Activated B cell treated with CpG ODN at 0.5 μM for 24 hours (primary cell): Measurements from ENCODE around the gene IGFBP7. TPM values are rescaled to one million over a fixed set of nuclear protein-coding genes. Genes with fewer than 3 reads are reported as not detected.

Experiments
- ATAC-seq: fragments of 200-7000 bp; cut with Tn5 transposase; one replicate; pipeline ENCODE4 v1.10.0; 2021; ENCODE audit warnings: low read depth, mild to moderate bottlenecking, moderate library complexity
- CTCF ChIA-PET: fragments of 350-600 bp; sonication (Branson Sonifier 250); formaldehyde crosslinking; loops from one replicate; lab custom pipeline; 2021; ENCODE audit warnings: antibody characterized with exemption; lab: Charles Lee
- POLR2A ChIA-PET: fragments of 350-600 bp; sonication (Branson Sonifier 250); formaldehyde crosslinking; loops from one replicate; lab custom pipeline; 2021; ENCODE audit warnings: antibody characterized with exemption; lab: Charles Lee
- DNase-seq: peaks from one replicate; pipeline ENCODE4 v3.0.0; 2022
- H3K27ac Mint-ChIP-seq: one replicate; pipeline ENCODE4 v1.8.0; 2020; ENCODE audit warnings: mixed read lengths
- H3K27me3 Mint-ChIP-seq: one replicate; pipeline ENCODE4 v1.8.0; 2021; ENCODE audit warnings: mixed read lengths
- H3K36me3 Mint-ChIP-seq: one replicate; pipeline ENCODE4 v1.8.0; 2021; ENCODE audit warnings: low read depth, mixed read lengths
- H3K4me1 Mint-ChIP-seq: one replicate; pipeline ENCODE4 v1.8.0; 2021; ENCODE audit warnings: mixed read lengths
- H3K4me3 Mint-ChIP-seq: one replicate; pipeline ENCODE4 v1.8.0; 2020; ENCODE audit warnings: mild to moderate bottlenecking, mixed read lengths
- H3K9me3 Mint-ChIP-seq: one replicate; pipeline ENCODE4 v1.8.0; 2020; ENCODE audit warnings: mixed read lengths
- CTCF ChIP-seq: fragments of 200-600 bp; IDR thresholded peaks from one replicate; pipeline ENCODE4 v1.8.0; 2022; ENCODE audit warnings: antibody characterized with exemption, mild to moderate bottlenecking
- intact Hi-C: fragments of 100-400 bp; cut with micrococcal nuclease; formaldehyde crosslinking; loops from one replicate; pipeline ENCODE4 v1.15.1; 2024
- total RNA-seq: library from RNA; stranded (reverse); gene quantifications from 2 replicates; pipeline ENCODE4 v1.2.3, GENCODE V29; 2022

Gene IGFBP7
- total RNA-seq, 1 donor from 2014 or later: not detected

DNA sequence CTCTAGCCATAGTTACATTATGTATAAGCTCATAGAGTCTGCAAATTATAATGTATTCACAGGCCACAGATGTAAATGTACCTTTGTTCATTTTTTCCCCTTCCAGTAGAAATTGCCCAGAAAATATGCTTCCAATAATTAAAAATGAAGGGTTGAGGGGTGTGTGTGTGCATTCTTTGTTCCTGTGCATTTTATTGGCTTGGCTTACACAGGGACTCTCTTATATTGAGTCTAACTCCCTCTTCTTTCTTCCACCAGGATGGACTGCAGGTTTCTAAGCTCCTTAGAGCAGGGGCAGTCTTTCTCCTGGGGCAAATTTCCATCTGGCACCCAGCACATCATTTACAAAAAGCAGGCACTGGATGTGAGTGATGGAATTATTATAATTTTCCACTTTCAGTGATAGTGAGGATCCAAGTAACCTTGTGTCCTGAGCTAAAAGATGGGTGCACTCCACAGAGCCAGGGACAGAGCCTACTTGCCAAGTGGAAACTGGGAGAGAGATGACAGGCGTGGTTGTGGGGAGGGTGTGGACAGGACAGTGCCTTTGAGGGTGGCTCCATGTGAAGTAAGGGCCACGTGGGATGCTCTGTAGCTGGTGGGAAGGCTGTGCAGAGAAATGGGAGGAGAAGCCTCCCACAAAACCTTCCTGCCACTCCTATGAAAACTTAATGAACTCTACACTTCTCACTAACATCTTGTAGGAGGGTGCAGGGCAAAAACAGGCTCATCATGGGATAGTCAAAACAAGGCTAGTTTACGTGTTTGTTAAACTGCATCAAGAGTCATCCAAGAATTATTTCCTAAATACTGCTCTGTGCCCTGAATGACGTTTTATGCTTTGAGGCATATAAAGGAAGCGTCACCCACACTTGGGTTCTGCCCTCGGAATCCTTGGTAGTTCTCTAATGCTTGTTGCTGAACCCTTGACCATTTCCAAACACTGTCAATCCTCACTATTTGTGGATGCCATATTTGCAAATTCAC is 16.0 kb downstream of the IGFBP7 start:
- DNase-seq: no peak
- CTCF ChIA-PET: no interaction called here
- Mint-ChIP-seq H3K9me3 (no peaks in the 10 kb centered on the region), H3K27me3 (peaks cover 3% of the 10 kb centered on the region), H3K27ac (no peak overlapping the region), H3K4me3 (no peak overlapping the region), H3K4me1 (no peaks in the 10 kb centered on the region), H3K36me3 (no peaks in the 10 kb centered on the region)
- no peak for ATAC-seq
- POLR2A ChIA-PET: no interaction called here
- intact Hi-C loops: no loop called here
- no peak for TF ChIP-seq CTCF

GRCh38 chr4:57091657-57092162 is 18.5 kb downstream of the IGFBP7 start:
- Mint-ChIP-seq H3K4me1 (no peaks in the 10 kb centered on the region), H3K27ac (no peak overlapping the region), H3K4me3 (no peak overlapping the region), H3K27me3 (peaks cover 3% of the 10 kb centered on the region), H3K36me3 (no peaks in the 10 kb centered on the region), H3K9me3 (no peaks in the 10 kb centered on the region)
- ATAC-seq: no peak
- DNase-seq: no peak
- intact Hi-C loops: no loop called here
- TF ChIP-seq CTCF: no peak
- POLR2A ChIA-PET: no interaction called here
- CTCF ChIA-PET: no interaction called here

DNA sequence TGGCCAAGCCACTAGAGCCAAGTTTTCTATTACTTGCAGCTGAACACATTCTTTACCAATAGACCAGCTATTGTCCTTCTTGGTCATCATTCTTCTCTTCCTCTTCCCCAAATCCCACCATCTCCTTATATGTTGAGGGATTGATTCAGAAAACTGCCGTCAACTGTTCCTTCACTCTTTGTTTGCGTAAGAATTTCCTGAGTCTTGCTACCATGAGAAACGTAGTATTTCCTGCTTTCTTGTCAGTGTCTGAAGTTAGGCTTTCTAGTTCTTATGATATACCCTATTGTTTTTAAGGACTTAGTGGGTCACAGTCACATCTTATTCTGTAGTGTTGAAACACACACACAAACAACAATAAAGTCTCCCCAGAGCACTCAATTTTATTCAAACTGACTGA is 20.1 kb downstream of the IGFBP7 start:
- Mint-ChIP-seq H3K27ac (no peak overlapping the region), H3K9me3 (no peaks in the 10 kb centered on the region), H3K36me3 (no peaks in the 10 kb centered on the region), H3K4me3 (no peak overlapping the region), H3K27me3 (peaks cover 8% of the 10 kb centered on the region), H3K4me1 (no peaks in the 10 kb centered on the region)
- ChIA-PET POLR2A (no interaction called here), CTCF (no interaction called here)
- ATAC-seq (no peak), DNase-seq (no peak)
- TF ChIP-seq CTCF: no peak
- intact Hi-C loops: no loop called here

GRCh38 chr4:57089549-57089948 is 20.6 kb downstream of the IGFBP7 start:
- CTCF ChIA-PET: no interaction called here
- intact Hi-C loops: no loop called here
- H3K27ac Mint-ChIP-seq: no peak overlapping the region
- H3K27me3 Mint-ChIP-seq: peaks cover 8% of the 10 kb centered on the region
- H3K9me3 Mint-ChIP-seq: no peaks in the 10 kb centered on the region
- no peak overlapping the region for H3K4me3 Mint-ChIP-seq
- H3K4me1 Mint-ChIP-seq: no peaks in the 10 kb centered on the region
- ATAC-seq (no peak), DNase-seq (no peak)
- H3K36me3 Mint-ChIP-seq: no peaks in the 10 kb centered on the region
- no peak for TF ChIP-seq CTCF
- POLR2A ChIA-PET: no interaction called here

- intact Hi-C loops: no loop called here
- Mint-ChIP-seq H3K36me3 (no peaks in the 10 kb centered on the region), H3K27ac (no peak overlapping the region), H3K4me3 (no peak overlapping the region), H3K9me3 (no peaks in the 10 kb centered on the region), H3K27me3 (peaks cover 8% of the 10 kb centered on the region), H3K4me1 (no peaks in the 10 kb centered on the region)
- CTCF ChIA-PET: no interaction called here
- no peak for DNase-seq
- POLR2A ChIA-PET: no interaction called here
- TF ChIP-seq CTCF: no peak
- ATAC-seq: no peak
These were observed 24.0 kb downstream of the IGFBP7 start for GRCh38 chr4:57086031-57086723.
